HEK293T (cell line): Measurements from ENCODE around the gene UNC13C.

ENCODE experiments used
- CTBP1 ChIP-seq: fragments of 450-650 bp; IDR thresholded peaks from 2 replicates; pipeline ENCODE4 v1.6.1; 2016; ENCODE audit warnings: borderline replicate concordance
- ELF4 ChIP-seq: fragments of 450-650 bp; IDR thresholded peaks from 2 replicates; pipeline ENCODE4 v1.6.1; 2017; ENCODE audit warnings: antibody characterized with exemption
- FOXA1 ChIP-seq: fragments of 450-650 bp; IDR thresholded peaks from 2 replicates; pipeline ENCODE4 v1.6.1; 2016; ENCODE audit warnings: mild to moderate bottlenecking
- FOXM1 ChIP-seq: fragments of 450-650 bp; IDR thresholded peaks from 2 replicates; pipeline ENCODE4 v1.6.1; 2017; ENCODE audit warnings: mild to moderate bottlenecking, borderline replicate concordance
- HDGF ChIP-seq: fragments of 450-650 bp; IDR thresholded peaks from 2 replicates; pipeline ENCODE4 v1.6.1; 2017; ENCODE audit warnings: antibody characterized with exemption, borderline replicate concordance
- LEF1 ChIP-seq: fragments of 450-650 bp; IDR thresholded peaks from 2 replicates; pipeline ENCODE4 v1.6.1; 2017; ENCODE audit warnings: mild to moderate bottlenecking, borderline replicate concordance
- NFRKB ChIP-seq: fragments of 450-650 bp; IDR thresholded peaks from 2 replicates; pipeline ENCODE4 v1.6.1; 2016; ENCODE audit warnings: mild to moderate bottlenecking, moderate library complexity
- PKNOX1 ChIP-seq: fragments of 450-650 bp; IDR thresholded peaks from 2 replicates; pipeline ENCODE4 v1.6.1; 2016
- SP1 ChIP-seq: fragments of 450-650 bp; IDR thresholded peaks from 2 replicates; pipeline ENCODE4 v1.6.1; 2017
- SUZ12 ChIP-seq: fragments of 450-650 bp; IDR thresholded peaks from 2 replicates; pipeline ENCODE4 v1.6.1; 2016; ENCODE audit warnings: mild to moderate bottlenecking
- ZNF384 ChIP-seq: fragments of 450-650 bp; IDR thresholded peaks from 2 replicates; pipeline ENCODE4 v1.6.1; 2016

- no peak for TF ChIP-seq LEF1
- no peak for TF ChIP-seq SP1
- no peak for TF ChIP-seq CTBP1
- TF ChIP-seq FOXM1, result no peak
- TF ChIP-seq ZNF384, result no peak
- no peak for TF ChIP-seq FOXA1
- TF ChIP-seq PKNOX1, result no peak
- no peak for TF ChIP-seq ELF4
- no peak for TF ChIP-seq NFRKB
- TF ChIP-seq SUZ12, result no peak
- TF ChIP-seq HDGF, result no peak
Measured at GRCh38 chr15:54321426-54321825, 343.2 kb downstream of the UNC13C start.
